Stimulated activated CD8-positive, alpha-beta memory T cell treated with anti-CD3 and anti-CD28 coated beads, Interleukin-15, amount 100 ng/mL, for 24 hours (primary cell): ENCODE measurements around the gene LLGL2.

Experiments
- DNase-seq: peaks from one replicate; pipeline ENCODE4 v3.0.0-alpha.2; 2020; ENCODE audit warnings: low read depth

The LLGL2 gene

DNA sequence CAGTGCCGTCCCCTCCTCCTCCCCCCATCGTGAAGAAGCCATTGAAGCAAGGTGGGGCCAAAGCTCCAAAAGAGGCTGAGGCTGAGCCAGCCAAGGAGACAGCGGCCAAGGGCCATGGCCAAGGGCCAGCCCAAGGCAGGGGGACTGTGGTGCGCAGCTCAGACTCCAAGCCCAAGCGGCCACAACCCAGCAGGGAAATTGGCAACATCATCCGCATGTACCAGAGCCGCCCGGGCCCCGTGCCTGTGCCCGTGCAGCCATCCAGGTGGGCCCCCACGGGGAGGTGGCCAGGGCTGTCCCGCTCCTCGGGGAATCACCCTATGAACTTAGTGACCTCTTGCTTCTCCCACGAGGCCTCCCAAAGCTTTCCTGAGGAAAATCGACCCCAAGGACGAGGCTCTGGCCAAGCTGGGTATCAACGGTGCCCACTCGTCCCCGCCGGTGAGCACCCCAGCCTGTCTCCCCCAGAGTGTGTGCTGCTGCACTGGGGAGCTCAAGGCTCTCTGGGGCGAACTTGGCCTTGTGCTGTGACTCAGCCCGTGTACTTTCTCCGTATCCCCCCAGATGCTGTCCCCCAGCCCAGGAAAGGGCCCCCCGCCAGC is 91.1 kb downstream of the LLGL2 start:
- DNase-seq, result no peak

DNA sequence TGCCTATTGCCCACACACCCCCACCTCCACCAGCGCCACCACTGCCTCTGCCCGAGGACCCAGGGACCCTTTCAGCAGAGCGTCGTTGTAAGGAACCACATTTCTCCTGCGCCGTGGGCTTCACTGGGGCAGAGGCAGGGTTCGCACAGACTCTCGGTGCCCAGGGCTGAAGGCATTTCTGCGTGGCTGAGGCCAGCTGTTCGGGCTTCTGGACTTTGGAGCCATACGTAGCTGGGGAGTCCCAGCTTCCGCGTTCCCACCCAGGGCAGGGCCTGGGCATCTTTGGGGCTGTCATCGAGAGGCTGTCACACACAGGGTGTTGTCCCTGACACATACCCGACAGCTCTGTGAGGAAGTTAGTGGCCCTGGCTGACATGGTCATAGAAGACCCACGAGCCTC is 91.7 kb downstream of the LLGL2 start:
- no peak for DNase-seq

DNA sequence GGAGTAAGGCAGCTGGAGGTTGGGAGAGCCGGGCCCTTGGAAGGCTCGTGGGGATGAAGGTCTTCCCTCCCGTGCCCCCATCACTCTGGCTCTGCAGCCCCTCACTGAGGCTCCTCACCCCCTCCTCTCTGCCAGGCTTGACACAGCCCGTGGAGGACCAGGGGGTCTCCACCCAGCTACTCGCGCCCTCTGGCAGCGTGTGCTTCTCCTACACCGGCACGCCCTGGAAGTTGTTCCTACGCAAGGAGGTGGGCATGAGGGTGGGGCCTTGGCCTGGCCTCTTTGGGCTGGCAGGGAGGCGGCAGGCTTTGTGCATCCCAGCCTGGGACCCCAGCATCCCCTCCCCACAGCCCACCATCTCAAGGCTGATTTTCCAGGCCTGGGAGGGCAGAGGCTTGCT is 92.2 kb downstream of the LLGL2 start:
- no peak for DNase-seq

DNA sequence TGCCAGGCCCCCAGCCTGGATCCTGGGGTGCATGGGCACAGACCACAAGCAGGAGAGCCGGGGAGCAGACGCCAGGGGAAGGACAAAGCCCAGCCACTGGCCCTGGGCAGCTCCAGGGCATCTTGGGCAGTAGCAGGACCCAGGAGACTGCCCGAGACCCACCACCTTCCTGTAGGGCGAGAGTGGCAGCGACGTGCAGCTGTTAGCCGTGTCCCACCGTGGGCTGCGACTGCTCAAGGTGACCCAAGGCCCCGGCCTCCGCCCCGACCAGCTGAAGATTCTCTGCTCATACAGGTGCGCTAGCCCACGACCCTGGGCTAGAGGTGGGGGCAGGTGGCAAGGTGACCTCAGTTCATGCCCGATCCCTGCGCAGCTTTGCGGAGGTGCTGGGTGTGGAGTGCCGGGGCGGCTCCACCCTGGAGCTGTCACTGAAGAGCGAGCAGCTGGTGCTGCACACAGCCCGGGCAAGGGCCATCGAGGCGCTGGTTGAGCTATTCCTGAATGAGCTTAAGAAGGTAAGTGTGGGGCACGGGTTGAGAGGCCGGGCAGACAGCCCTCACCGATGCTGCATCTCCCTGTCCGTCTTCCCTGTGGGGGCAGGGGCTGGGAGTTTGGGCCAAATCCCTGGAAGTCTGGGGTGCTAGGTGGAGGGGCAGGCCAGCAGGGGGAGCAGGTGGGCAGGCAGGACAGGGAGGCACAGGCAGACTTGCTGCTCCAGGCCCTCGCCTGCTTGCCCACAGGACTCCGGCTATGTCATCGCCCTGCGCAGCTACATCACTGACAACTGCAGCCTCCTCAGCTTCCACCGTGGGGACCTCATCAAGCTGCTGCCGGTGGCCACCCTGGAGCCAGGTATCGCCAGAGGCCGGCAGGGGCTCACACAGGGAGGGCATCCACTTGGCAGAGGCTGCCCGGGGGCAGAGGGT is 94.3 kb downstream of the LLGL2 start:
- DNase-seq, result no peak

DNA sequence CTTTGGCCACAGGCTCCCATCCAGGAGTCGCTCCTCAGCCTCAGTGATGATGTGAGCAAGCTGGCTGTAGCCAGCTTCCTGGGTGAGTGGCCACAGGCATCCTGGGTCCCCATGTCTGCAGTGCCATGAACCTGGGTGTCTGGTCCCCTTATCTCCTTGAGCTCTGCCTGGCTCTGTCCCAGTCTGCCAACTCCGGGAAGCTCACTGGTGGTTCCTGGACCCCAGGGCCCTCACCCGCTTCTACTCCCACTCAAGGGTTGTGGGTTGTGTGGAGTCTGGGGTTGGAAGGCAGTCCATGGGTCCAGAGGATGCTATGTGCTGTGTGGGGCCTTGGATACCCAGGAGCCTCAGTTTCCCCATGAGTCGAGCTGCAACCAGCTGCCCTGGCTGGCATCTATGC is 96.0 kb downstream of the LLGL2 start:
- no peak for DNase-seq

DNA sequence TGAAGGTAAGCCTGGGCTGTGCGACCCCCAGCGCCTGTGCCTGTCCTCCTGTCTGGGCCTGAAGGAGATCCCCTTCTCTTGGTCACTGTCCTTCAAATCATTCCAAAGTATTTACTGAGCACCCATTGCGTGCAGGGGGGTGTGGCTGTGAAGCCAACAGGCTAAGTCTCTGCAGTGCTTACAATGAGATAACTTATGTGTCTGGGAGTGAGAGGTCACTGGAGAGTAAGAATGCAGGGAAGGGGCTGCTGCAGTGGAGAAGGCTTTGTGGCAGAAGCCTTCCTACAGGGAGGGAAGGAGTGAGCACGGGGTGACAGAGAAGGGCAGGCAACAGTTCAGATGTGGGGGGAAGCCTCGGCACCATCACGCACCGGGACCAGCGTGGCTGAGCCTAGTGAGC is 96.6 kb downstream of the LLGL2 start:
- no peak for DNase-seq

DNA sequence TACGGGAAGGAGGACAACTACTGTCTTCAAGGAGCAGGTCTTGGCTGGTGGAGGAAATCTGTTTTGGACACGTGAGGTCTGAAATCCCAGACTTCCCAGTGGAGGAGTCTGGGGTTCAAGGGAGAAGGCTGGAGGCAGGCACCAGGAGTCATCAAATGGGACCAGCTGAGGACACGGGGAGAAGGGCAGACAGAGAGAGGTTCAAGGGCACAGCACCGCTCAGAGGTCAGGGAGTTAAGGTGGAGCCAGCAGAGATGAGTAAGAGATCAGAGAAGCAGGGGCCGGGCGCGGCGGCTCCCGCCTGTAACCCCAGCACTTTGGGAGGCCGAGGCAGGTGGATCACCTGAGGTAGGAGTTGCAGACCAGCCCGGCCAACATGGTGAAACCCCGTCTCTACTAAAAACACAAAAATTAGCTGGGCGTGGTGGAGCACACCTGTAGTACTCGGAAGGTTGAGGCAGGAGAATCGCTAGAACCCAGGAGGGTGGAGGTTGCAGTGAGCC is 97.3 kb downstream of the LLGL2 start:
- no peak for DNase-seq

DNA sequence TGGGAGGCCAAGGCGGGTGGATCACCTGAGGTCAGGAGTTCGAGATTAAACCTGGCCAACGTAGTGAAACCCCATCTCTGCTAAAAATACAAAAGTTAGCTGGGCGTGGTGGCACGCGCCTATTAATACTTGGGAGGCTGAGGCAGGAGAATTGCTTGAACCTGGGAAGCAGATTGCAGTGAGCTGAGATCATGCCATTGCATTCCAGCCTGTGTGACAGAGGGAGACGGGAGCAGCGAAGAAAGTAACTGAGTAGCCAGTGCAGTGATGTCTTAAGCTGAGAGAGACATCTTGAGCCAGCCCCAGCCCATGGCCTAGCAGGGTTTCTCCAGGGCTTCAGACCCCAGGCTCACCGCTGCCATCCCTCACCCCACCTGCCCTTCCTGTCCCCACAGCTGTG is 97.9 kb downstream of the LLGL2 start:
- no peak for DNase-seq

DNA sequence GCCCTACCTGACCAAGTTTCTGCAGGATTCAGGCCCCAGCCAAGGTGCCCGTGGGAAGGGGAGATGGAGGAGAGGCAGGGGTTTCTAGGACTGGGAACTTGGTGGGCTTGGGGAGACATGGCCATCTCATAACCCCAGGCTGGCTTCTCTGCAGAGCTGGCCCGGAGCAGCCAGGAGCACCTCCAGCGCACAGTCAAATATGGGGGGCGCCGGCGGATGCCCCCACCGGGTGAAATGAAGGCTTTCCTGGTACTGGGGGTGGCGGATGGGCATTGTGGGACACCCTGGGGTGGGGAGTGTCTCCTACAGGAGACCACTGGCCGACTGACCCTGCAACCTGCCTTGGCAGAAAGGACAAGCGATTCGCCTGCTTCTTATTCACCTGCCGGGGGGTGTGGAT is 98.5 kb downstream of the LLGL2 start:
- no peak for DNase-seq
